ENCODE measurements around the gene SPI1.

The SPI1 gene

GRCh38 chr11:47415949-47416472, 37.7 kb upstream of the SPI1 start:
- H3K27me3 ChIP-seq (ENCODE audit: insufficient read depth, low read depth, severe bottlenecking): no peaks in the 10 kb centered on the region
- no peak for TF ChIP-seq CTCF (IDR thresholded peaks at IDR 0.05; ENCODE audit: low read depth, low read length)
- no peak for DNase-seq
- H3K9me3 ChIP-seq (ENCODE audit: severe bottlenecking): no peaks in the 10 kb centered on the region
- no peak overlapping the region for H3K4me3 ChIP-seq (ENCODE audit: low read depth, low read length)
- peaks cover 37% of the 10 kb centered on the region for H3K36me3 ChIP-seq
- H3K27ac ChIP-seq: no peak overlapping the region

- Histone ChIP-seq H3K4me3 (ENCODE audit: low read depth, low read length) (no peak overlapping the region), H3K27me3 (ENCODE audit: insufficient read depth, low read depth, severe bottlenecking) (no peaks in the 10 kb centered on the region), H3K36me3 (peaks cover 30% of the 10 kb centered on the region), H3K27ac (no peak overlapping the region), H3K9me3 (ENCODE audit: severe bottlenecking) (no peaks in the 10 kb centered on the region)
- DNase-seq: no peak
- no peak for TF ChIP-seq CTCF (IDR thresholded peaks at IDR 0.05; ENCODE audit: low read depth, low read length)
Measured at GRCh38 chr11:47415091-47415854, 36.9 kb upstream of the SPI1 start.

- Histone ChIP-seq H3K27ac (no peak overlapping the region), H3K36me3 (peaks cover 24% of the 10 kb centered on the region), H3K27me3 (ENCODE audit: insufficient read depth, low read depth, severe bottlenecking) (no peaks in the 10 kb centered on the region), H3K9me3 (ENCODE audit: severe bottlenecking) (no peaks in the 10 kb centered on the region), H3K4me3 (ENCODE audit: low read depth, low read length) (no peak overlapping the region)
- DNase-seq: no peak
- no peak for TF ChIP-seq CTCF (IDR thresholded peaks at IDR 0.05; ENCODE audit: low read depth, low read length)
Measured at GRCh38 chr11:47414685-47415070, 36.3 kb upstream of the SPI1 start.

GRCh38 chr11:47413908-47414684, 35.7 kb upstream of the SPI1 start:
- H3K36me3 ChIP-seq: peaks cover 20% of the 10 kb centered on the region
- no peaks in the 10 kb centered on the region for H3K27me3 ChIP-seq (ENCODE audit: insufficient read depth, low read depth, severe bottlenecking)
- TF ChIP-seq CTCF (IDR thresholded peaks at IDR 0.05; ENCODE audit: low read depth, low read length): no peak
- H3K9me3 ChIP-seq (ENCODE audit: severe bottlenecking): no peaks in the 10 kb centered on the region
- DNase-seq: no peak
- H3K27ac ChIP-seq: no peak overlapping the region
- H3K4me3 ChIP-seq (ENCODE audit: low read depth, low read length): no peak overlapping the region

- peaks cover 12% of the 10 kb centered on the region for H3K36me3 ChIP-seq
- DNase-seq: no peak
Measured at GRCh38 chr11:47413351-47413750, 35.0 kb upstream of the SPI1 start.

More at GRCh38 chr11:47413351-47413750, 35.0 kb upstream of the SPI1 start:
- no peak for TF ChIP-seq CTCF (IDR thresholded peaks at IDR 0.05; ENCODE audit: low read depth, low read length)
- H3K9me3 ChIP-seq (ENCODE audit: severe bottlenecking): no peaks in the 10 kb centered on the region
- H3K4me3 ChIP-seq (ENCODE audit: low read depth, low read length): no peak overlapping the region
- H3K27ac ChIP-seq: no peak overlapping the region
- no peaks in the 10 kb centered on the region for H3K27me3 ChIP-seq (ENCODE audit: insufficient read depth, low read depth, severe bottlenecking)

Data from WERI-Rb-1 (cell line).